ENCODE data around the gene IFI27.
"Not testable (repeated sequence)": the region's sequence is repeated elsewhere in the genome, so short reads cannot be mapped to it uniquely, and the experiment has no call there.

Gene IFI27

DNA sequence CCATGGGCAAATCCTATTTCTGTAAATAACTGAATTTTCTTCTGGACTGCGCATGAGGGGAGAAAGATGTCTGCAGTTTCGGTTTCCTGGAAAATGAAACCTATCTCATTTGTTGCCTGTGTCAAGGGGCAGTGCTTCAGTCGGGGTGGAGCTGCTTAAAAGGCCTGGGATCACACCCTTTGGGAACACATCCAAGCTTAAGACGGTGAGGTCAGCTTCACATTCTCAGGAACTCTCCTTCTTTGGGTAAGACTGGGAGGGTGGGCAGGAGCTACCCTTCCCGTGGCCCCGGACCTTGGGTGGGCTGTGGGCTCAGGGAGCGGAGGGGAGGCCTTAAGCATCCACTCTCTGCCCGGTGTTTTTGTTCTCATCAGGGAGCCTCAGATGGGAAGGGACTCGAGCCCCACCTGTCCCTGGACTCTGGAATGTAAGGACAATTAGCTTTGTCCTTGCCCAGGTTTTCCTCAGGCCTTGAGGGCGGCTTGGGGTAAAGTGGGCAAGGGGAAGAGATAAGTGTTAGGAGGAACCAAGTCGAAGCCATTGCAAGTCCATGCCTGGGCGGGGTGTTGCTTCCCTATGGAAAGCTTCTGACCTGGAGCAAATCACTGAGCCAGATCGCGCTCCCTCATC lies at the start of gene IFI27:
Gene IFI27 (plus strand): TSS at position 185 of the 630 bp plus-strand sequence.
- DNase-seq (ENCODE audit: extremely low read depth in 1 of 2, low read depth in 1 of 2), result no peak

DNA sequence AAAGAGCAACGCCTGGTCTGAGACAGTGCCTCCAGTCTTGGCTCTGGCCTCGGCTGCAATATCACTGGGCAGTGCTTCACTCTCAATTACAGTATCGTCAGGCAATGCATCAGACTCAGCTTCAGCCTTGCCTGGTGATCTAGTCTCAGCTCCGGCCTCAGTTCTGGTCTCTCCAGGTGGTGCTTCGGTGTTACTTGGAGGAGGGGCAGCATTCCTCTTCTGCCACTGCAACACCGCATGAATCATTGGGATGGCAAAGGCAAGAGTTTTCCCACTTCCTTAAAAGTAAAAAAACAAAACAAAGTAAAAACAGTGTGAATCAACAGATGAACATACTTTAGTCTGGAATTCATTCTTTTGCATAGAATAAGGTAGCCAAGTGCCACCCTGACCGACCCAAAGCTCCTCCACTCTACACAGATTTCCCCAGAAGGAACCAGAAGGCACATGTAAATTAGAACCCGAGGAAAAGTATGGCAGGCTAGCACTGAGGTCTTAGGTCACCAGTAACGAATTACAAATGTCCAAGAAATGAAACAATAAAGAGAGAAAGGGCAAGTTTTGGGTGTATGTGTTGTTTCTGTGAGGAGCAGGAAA lies 48.1 kb upstream of the IFI27 start:
- DNase-seq (ENCODE audit: extremely low read depth in 1 of 2, low read depth in 1 of 2), result no peak

DNA sequence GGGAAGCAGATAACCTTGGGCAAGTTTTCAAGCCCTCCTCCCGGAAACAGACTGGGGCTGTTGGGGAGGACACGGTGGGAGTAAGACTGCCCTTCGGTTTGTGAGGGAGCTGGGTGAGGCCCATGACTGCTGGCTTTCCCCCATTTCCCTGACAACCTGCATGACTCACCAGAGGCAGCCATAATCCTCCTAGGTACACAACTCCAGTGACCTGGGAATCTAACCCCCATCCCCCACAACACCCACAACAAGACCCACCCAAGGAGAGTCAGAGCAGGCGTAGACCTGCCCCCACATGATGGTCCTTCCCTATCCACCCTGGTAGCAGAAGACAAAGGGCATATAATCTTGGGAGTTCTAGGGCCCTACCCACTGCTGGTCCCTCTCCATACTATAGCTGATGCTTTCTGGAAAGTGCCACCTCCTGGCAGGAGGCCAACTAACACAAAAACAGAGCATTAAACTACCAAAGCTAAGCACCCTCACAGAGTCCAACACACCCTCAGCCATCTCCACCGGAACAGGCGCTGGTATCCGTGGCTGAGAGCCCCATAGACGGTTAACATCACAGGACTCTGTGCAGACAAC lies 44.4 kb upstream of the IFI27 start:
- no peak for DNase-seq (ENCODE audit: extremely low read depth in 1 of 2, low read depth in 1 of 2)

DNA sequence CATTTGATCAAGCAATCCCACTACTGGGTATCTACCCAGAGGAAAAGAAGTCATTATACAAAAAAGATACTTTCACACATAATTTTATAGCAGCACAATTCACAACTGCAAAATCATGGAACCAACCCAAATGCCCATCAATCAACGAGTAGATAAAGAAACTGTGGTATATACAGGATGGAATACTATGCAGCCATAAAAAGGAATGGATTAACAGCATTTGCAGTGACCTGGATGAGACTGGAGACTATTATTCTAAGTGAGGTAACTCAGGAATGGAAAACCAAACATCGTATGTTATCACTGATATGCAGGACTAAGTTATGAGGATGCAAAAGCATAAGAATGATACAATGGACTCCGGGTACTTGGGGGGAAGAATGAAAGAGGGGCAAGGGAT lies 38.5 kb upstream of the IFI27 start:
- DNase-seq (ENCODE audit: extremely low read depth in 1 of 2, low read depth in 1 of 2), result not testable (repeated sequence)

DNA sequence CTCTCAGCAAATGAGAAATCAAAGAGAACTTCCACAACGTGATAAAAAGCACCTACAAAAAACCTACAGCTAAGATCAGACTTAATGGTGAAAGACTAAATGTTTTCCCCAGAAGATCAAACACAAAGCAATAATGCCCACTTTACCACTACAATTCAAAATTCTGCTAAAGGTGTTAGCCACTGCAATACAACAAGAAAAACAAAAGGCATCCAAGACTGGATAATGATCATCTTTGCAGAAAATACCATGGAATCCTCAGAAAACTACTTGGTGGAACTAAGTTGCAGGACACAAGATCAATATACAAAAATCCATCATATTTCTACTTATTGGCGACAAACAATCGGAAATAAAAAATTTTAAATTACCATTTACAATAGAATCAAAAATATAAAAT lies 36.0 kb upstream of the IFI27 start:
- DNase-seq (ENCODE audit: extremely low read depth in 1 of 2, low read depth in 1 of 2), result no peak

DNA sequence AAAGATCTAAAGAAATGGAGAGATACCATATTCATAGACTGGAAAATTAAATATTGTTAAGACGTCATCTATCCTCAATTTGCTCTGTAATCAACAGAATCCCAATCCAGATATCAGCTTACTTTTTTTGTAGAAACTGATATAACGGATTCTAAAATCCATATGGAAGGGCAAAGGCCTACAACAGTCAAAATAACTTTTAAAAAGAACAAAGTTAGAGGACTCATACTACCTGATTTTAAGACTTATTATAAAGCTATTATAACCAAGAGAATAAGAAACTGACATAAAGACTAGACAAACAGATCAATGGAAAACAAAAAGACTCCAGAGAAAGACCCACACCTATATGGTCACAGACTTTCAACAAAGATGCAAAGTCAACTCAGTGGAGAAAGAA lies 35.5 kb upstream of the IFI27 start:
- DNase-seq (ENCODE audit: extremely low read depth in 1 of 2, low read depth in 1 of 2), result no peak

DNA sequence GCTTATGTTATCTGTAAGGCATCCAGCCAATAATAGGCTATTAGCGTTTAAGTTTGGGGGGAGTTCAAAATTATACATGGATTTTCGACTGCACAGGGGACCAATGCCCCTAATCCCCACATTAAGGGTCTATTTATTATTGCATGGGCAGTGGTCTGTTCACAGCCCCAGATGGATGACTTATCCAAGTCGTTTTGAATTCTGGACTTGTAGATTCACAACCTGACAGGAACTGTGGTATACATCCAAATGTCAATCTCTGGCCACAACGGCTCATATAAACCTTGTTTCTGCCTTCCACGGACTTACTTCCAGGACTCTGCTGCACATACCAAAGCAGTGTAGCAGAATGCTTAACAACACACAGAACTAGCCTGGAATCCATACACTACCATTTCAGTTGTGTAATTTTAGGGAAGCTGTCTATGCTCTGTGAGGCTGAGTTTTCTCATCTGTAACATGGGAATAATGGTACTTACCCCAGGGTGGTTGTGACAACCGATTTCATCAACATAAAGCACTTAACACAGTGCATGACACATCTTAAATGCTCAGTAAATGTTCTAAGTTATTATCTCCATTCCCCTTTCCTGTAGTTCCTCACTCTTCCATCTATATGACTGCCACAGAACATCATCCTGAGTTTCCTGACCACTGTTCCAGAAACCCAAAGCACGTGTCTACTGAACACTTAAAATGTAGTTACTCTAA lies 33.3 kb upstream of the IFI27 start:
- no peak for DNase-seq (ENCODE audit: extremely low read depth in 1 of 2, low read depth in 1 of 2)

DNA sequence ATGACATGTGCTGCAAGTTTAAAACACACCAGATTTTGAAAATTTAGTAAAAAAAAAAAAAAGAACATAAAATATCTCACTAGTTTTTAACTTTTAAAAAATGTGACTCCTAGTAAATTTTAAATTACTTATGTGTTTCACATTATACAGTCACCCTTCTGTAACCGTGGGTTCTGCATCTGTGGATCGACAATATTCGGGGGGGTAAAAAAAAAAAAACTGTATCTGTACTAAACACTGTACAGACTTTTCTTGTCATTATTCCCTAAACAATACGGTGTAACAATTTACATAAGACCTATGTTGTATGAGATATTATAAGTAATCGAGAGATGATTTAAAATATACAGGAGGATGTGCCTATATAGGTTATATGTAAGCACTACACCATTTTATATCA lies 32.7 kb upstream of the IFI27 start:
- no peak for DNase-seq (ENCODE audit: extremely low read depth in 1 of 2, low read depth in 1 of 2)

DNA sequence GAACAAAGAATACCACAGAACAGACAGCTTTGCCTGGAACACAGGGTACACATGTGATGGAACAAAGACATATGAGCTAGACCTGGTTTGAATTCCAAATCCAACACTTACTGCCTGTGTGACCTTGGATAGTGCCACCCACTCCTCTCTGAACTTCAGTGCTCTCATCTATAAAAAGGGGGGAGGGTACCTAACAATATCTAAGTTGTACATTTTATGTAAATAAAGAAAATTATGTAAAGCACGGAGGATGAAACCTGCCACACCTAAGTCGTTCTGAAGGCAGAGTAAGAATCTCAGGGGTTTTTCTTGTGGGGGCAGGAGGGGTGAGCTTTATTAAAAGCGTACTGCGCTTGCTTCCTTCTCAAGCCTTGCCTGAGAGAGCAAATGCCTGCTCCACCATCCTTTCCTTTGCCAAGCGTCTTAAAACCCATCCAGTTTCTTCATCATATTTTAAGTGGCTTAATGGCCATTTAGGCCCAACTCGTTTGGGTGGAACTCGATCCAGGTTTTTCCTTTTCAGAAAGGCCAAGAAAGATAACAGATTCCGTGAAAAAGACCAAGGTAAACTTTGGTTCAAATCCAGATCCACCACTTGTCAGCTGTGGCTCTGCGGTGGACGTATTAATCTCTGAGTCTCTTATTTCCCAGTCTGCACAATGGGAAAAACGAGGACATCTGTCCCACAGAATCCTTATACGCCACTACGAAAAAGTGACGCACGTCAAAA lies 30.5 kb upstream of the IFI27 start:
- no peak for DNase-seq (ENCODE audit: extremely low read depth in 1 of 2, low read depth in 1 of 2)

DNA sequence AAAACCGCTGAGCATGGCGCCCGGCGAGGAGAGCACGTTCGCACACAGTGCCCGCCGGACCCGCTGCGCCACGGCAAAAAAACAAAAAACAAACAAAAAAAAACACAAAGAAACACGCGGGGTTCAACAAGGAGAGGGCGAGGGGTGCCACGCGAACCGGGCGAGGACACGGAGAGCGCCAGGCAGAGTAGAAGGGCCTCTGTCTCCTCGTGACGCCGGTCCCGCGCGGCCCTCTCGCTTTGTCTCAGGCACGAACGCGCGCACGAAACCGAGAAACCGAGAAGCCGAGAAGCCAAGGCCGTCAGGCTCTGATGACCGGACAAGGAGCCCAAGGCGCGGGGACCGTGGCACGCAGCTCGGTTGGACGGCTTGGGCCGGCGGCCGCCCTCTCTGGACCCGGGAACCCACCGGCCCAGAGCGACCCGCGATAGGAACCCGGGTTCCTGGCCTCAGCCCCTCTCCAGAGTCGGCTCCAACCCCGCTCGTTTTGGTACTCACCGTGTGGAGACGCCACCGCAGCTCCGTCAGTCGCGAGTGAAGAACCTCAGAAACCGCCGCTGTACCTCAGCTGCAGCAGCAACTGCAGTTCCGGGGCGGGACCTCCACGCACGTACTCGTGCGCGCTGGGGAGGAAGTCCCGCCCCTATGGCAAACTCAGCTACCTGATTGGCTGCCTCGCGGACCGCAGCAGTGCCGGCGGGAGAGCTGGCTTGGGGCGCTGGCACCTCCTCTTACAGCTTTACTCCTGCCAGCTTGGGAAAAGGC lies 29.7 kb upstream of the IFI27 start, which contains the start of the genes DDX24 and IFI27L1:
Gene DDX24 (minus strand): TSS at position 582 of the 765 bp plus-strand sequence. CDS start 1,460 bp downstream, outside the sequence.
Gene IFI27L1 (plus strand): TSS at position 690 of the 765 bp plus-strand sequence. CDS start 15,628 bp downstream, outside the sequence.
- peak; percentile 88 to 95 for DNase-seq (ENCODE audit: extremely low read depth in 1 of 2, low read depth in 1 of 2)

DNA sequence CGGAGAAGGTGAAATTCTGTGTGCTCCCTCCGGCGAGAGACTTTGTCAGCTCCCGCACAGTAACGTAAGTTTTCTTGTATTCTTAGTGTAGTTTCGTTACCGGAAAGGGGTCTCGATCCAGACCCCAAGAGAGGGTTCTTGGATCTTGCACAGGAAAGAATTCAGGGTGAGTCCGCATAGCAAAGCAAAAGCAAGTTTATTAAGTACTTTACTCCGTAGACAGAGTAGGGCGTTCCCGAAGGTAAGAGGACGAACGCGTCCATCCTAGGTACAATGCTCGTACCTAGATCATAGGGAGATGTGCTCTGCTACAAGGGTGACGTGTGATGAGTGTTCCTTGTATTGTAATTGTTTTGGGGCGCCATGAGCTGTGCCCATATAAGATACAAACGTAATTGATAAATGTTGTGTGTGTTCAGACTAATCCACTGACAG lies 29.1 kb upstream of the IFI27 start:
- DNase-seq (ENCODE audit: extremely low read depth in 1 of 2, low read depth in 1 of 2), result no peak

DNA sequence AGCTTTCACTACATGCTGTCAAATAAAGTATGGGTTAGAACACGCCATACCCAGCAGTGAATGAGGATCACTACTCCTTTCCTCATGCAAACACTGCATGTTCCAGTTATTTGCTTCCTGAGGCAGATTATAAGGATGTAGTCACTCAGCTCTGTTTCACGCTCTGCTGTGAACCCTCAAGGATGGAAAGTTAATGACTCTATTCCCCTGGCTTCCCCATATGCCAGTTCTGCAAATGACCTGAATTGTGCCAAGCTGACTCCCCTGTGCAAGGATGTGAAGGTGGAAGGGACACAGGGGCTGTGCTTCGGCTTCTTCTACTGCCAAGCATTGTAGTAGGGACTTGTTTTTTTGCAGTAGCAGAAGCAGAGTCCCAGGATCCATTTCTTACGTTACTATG lies 22.6 kb upstream of the IFI27 start:
- no peak for DNase-seq (ENCODE audit: extremely low read depth in 1 of 2, low read depth in 1 of 2)

DNA sequence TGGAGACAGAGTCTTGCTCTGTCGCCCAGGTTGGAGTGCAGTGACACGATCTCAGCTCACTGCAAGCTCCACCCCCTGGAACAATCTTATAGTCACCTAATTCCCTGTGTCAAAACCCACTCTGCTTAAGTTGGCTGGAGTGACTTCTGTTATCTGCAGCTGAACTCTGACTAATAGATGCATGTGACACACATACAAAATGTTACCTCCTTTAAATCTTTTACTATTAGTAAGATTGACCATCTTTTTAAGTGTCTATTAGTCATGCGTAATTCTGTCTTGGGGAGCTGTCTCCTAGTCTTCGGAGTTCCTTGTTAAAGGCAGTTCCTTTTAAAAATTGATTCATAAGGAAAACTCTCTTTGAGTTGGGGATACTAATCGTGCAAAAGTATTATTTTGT lies 22.0 kb upstream of the IFI27 start:
- DNase-seq (ENCODE audit: extremely low read depth in 1 of 2, low read depth in 1 of 2), result no peak

DNA sequence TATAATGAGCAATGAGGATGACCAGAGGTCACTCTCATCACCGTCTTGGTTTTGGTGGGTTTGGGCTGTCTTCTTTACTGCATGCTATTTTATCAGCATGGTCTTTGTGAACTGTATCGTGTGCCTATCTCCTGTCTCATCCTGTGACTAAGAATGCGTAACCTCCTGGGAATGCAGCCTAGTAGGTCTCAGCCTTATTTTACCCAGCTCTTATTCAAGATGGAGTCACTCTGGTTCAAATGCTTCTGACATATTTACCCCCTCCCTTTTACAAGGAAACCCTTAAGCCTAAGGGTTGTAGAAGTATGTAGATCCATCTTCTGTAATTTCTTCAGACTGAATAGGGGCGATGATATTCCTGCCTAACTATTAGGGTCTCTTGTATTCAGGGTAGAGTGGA lies 21.1 kb upstream of the IFI27 start:
- no peak for DNase-seq (ENCODE audit: extremely low read depth in 1 of 2, low read depth in 1 of 2)

DNA sequence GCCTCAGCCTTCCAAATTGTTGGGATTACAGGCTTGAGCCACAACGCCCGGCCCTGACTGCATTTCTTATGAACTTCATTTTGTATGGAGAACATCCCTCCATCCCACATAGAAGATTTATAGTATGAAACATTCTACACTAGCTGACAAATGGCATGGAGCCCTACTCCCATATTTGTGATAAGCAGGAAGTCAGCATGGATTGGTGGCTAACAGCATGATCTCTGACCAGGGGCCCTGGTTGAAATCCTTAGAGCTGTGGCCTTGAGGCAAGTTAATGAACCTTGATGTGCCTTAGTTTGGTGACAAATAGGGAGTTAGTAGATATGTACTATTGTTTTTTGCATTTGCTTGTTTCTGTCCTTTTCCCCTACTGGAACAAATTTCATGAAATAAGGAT lies 17.1 kb upstream of the IFI27 start:
- DNase-seq (ENCODE audit: extremely low read depth in 1 of 2, low read depth in 1 of 2), result no peak

DNA sequence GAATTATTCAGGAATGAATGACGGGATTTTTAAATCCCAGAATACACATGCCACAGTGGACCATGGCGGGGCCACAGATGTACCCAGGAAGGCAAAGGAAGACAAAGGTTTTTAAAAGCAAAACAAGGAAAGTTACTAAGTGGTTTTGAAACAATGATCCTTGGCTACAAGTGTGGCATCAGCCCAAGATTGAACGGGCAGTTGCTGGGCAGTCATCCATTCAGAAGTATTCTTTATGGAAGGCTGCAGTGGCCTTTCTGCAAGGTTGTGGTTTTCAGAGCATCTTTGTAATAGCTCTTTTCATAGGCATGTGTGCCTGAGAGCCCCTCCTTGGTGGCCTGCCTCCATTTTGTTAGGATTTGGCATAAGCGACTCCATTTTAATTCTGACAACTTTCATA lies 13.4 kb upstream of the IFI27 start:
- no peak for DNase-seq (ENCODE audit: extremely low read depth in 1 of 2, low read depth in 1 of 2)

DNA sequence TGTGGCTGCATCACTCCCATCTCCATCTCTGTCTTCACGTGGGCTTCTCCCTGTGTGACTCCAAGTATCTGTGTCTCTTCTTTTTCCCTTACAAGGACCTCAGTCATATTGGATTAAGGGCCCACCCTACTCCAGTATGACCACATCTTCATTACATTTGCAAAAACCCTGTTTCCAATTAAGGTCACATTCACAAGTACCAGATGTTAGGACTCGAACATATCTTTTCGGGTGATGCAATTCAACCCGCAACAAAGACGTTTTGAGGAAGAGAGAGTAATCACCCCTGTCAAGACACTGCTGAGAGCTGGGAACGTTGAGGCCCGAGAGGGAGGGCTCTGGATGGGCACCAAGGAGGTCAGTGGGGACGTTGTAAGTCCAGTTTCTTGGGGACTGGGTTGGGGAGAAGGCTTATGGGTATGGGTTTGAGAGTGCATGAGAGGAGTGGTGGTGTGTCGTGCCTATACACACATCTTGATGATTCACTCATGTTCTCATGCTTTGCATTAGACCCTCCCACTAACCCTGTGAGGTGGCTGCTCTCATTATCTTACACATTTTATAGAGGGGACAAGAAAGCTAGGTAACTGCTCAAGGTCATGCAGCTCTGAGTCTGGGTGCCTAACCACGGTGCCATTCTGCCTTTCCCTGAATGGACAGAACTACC lies 12.1 kb upstream of the IFI27 start:
- no peak for DNase-seq (ENCODE audit: extremely low read depth in 1 of 2, low read depth in 1 of 2)

DNA sequence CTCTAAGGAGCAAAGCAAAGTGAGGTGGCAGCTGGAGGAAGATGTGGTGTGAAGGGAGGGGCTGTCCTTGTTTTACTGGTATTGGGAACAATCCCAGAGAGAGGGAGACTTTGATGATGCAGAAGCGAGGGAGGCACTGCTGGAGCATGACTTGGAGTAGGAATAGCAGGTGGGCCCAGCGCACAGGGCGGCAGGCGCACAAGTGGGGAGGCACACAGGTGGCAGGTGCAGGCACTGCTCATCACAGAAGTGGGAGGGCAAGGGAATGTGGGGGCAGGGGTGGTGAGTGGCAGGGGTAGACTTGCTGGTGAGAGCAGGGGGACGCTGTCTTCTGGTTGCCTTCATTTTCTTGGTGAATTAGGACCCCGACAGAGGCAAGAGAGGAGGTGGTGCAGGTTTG lies 11.5 kb upstream of the IFI27 start:
- no peak for DNase-seq (ENCODE audit: extremely low read depth in 1 of 2, low read depth in 1 of 2)

DNA sequence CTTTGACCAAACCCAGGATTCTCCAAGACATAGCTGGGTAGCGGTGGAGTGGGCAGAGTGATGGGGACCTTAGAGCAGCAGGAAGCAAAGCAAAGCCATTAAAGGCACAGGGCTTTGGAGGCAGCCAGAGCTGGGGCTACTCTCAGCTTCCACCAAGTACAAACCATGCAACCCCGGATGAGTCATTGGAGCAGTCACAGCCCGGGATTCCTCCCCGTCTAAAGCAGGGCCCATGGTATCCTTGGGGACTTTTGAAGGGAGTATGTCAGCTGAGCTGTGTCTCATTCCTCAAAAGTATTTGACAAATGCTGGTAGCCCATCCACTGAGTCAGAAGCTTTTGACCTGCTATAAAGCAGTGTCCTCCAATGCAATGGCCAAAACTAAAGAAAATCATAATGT lies 9.7 kb upstream of the IFI27 start:
- DNase-seq (ENCODE audit: extremely low read depth in 1 of 2, low read depth in 1 of 2), result no peak

DNA sequence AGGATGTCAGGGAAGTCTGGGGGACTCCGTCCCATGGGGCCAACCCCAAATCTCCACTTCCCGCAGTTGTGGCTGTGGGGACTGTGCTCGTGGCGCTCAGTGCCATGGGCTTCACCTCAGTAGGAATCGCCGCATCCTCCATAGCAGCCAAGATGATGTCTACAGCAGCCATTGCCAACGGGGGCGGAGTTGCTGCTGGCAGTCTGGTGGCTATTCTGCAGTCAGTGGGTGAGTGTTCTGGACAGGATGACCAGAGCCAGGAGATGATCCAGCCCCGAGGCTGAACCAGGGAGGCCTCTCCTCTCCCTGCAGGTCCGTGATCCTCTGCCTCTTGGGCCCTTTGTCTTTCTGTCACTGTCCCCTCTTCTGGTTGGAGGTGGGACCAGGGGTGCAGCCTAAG lies 8.8 kb upstream of the IFI27 start:
- DNase-seq (ENCODE audit: extremely low read depth in 1 of 2, low read depth in 1 of 2), result no peak
